Measurements from ENCODE around the gene WDR4.

- no peak for TF ChIP-seq LEF1 (IDR thresholded peaks at IDR 0.05; ENCODE audit: borderline replicate concordance)
- TF ChIP-seq FOXM1 (IDR thresholded peaks at IDR 0.05; ENCODE audit: borderline replicate concordance) = no peak
Measured at GRCh38 chr21:42906233-42906632, 26.9 kb upstream of the WDR4 start.

Data from HEK293T (cell line).